ENCODE measurements around the gene NOX3.

DNA sequence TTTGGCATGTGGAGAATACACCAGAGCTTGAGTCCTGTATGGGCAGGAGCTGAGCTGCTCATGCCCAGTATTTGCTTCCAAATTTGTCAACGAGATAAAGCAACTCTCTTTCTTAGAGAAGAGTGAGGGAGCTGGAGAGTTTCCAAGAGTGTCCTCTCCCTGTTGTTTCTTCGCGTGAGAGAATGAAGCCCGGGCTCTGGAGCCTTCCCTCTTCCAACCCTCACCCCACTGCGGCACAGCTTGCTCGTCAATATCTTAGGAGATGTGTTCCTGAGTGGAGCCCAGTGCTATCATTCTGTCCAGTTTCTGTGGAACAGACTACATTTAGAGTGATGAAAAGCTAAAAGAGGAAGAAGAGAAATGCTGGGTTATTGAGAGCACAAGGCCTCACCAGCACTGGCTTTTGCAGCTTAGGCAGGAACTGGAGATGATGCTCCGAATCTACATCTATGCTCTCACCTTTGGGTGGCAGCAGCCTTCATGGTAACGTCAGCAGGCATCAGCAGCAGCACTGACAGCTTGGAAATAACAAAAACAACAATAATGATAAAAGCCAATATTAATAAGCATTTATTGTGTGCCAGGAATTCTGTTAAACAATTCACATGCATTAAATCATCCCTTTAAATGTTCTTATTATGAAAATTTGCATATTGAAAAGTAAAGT is 74.8 kb downstream of the NOX3 start:
- TF ChIP-seq, protein P1, sequence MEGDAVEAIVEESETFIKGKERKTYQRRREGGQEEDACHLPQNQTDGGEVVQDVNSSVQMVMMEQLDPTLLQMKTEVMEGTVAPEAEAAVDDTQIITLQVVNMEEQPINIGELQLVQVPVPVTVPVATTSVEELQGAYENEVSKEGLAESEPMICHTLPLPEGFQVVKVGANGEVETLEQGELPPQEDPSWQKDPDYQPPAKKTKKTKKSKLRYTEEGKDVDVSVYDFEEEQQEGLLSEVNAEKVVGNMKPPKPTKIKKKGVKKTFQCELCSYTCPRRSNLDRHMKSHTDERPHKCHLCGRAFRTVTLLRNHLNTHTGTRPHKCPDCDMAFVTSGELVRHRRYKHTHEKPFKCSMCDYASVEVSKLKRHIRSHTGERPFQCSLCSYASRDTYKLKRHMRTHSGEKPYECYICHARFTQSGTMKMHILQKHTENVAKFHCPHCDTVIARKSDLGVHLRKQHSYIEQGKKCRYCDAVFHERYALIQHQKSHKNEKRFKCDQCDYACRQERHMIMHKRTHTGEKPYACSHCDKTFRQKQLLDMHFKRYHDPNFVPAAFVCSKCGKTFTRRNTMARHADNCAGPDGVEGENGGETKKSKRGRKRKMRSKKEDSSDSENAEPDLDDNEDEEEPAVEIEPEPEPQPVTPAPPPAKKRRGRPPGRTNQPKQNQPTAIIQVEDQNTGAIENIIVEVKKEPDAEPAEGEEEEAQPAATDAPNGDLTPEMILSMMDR (IDR thresholded peaks at IDR 0.05) = no peak
- TF ChIP-seq POLR2A (IDR thresholded peaks at IDR 0.05) (no peak), EP300 (IDR thresholded peaks at IDR 0.05) (no peak), POLR2AphosphoS5 (IDR thresholded peaks at IDR 0.05) (no peak)

All from upper lobe of left lung (tissue), 4 donors.